Transverse colon (tissue), 3 donors: Measurements from ENCODE around the gene CXCR1.

Experiments used
- EP300 ChIP-seq: sonication (generic); formaldehyde crosslinking; IDR thresholded peaks from one replicate; pipeline ENCODE4 v1.6.1; 2017; ENCODE audit warnings: antibody characterized with exemption, low read depth
- POLR2A ChIP-seq: fragments of 450-650 bp; IDR thresholded peaks from one replicate; pipeline ENCODE4 v1.6.1; 2016; ENCODE audit warnings: antibody characterized with exemption, mild to moderate bottlenecking, moderate library complexity
- TF ChIP-seq, protein P1 (sequence below), 5 experiments: fragments of 200-600 bp in 3 of 5; fragments of 450-650 bp in 2 of 5; sonication (generic) in 3 of 5; IDR thresholded peaks; 1 replicate in 2 of 5; 2 replicates in 3 of 5; pipeline ENCODE4 v1.5.1; 2016 to 2017; ENCODE audit warnings: antibody characterized with exemption in 5 of 5, inconsistent platforms in 3 of 5, mild to moderate bottlenecking in 2 of 5, moderate library complexity in 1 of 5

DNA sequence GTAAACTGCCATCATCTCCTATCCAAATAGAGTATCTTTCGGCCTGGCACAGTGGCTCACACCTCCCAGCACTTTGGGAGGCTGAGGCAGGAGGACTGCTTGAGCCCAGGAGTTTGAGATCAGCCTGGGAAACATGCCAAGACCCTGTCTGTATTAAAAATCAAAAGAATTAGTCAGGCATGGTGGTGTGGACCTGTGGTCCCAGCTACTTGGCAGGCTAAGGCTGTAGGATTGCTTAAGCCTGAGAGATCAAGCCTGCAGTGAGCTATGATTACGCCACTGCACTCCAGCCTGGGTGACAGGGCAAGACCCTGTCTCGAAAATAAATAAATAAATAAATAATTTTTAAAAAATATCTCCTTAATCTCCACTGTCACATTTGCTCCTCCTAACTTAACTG, 35.5 kb upstream of the CXCR1 start:
- TF ChIP-seq, protein P1, sequence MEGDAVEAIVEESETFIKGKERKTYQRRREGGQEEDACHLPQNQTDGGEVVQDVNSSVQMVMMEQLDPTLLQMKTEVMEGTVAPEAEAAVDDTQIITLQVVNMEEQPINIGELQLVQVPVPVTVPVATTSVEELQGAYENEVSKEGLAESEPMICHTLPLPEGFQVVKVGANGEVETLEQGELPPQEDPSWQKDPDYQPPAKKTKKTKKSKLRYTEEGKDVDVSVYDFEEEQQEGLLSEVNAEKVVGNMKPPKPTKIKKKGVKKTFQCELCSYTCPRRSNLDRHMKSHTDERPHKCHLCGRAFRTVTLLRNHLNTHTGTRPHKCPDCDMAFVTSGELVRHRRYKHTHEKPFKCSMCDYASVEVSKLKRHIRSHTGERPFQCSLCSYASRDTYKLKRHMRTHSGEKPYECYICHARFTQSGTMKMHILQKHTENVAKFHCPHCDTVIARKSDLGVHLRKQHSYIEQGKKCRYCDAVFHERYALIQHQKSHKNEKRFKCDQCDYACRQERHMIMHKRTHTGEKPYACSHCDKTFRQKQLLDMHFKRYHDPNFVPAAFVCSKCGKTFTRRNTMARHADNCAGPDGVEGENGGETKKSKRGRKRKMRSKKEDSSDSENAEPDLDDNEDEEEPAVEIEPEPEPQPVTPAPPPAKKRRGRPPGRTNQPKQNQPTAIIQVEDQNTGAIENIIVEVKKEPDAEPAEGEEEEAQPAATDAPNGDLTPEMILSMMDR (IDR thresholded peaks at IDR 0.05), result no peak
- TF ChIP-seq EP300, result no peak
- no peak for TF ChIP-seq POLR2A
